H1 (cell line): ENCODE data around the gene KCTD4. TPM values are rescaled to one million over a fixed set of nuclear protein-coding genes. Genes with fewer than 3 reads are reported as not detected.

Source experiments
- CTCF ChIA-PET: fragments of 300-600 bp; sonication (Branson Sonifier 250); formaldehyde crosslinking; loops from one replicate; lab custom pipeline; 2021; ENCODE audit not compliant: partially characterized antibody; lab: Charles Lee
- POLR2A ChIA-PET: fragments of 300-600 bp; sonication (Branson Sonifier 250); formaldehyde crosslinking; loops from one replicate; lab custom pipeline; 2021; ENCODE audit warnings: inconsistent platforms; ENCODE audit not compliant: partially characterized antibody; lab: Charles Lee
- DNase-seq, 2 experiments: peaks; one replicate each; pipeline versions ENCODE4 v3.0.0 to v3.0.0-alpha.2; 2010 to 2022; ENCODE audit warnings: low spot score in 2 of 2, low read depth in 1 of 2, mixed read lengths in 1 of 2
- FAIRE-seq: peaks from 2 replicates; lab custom pipeline; 2011; peaks lifted over from hg19 to GRCh38; lab: Jason Lieb, UNC
- H2AFZ ChIP-seq: 2 replicates; pipeline ENCODE4 v1.8.1; 2012; ENCODE audit warnings: low read length, inconsistent platforms
- H2AK5ac ChIP-seq: 2 replicates; pipeline ENCODE4 v1.6.1; 2013; ENCODE audit warnings: low read depth, low read length
- H2BK120ac ChIP-seq: replicated peaks from 2 replicates; pipeline ENCODE3; 2013; ENCODE audit warnings: low read depth, low read length, inconsistent platforms
- H2BK12ac ChIP-seq: 2 replicates; pipeline ENCODE4 v1.6.1; 2013; ENCODE audit warnings: low read depth, low read length
- H2BK15ac ChIP-seq: 2 replicates; pipeline ENCODE4 v1.6.1; 2013; ENCODE audit warnings: low read length
- H2BK20ac ChIP-seq: 2 replicates; pipeline ENCODE4 v1.6.1; 2013; ENCODE audit warnings: low read length
- H2BK5ac ChIP-seq: 2 replicates; pipeline ENCODE4 v1.6.1; 2013; ENCODE audit warnings: low read depth, low read length
- H3K14ac ChIP-seq: 2 replicates; pipeline ENCODE4 v1.6.1; 2013; ENCODE audit warnings: inconsistent platforms; ENCODE audit not compliant: insufficient read length
- H3K18ac ChIP-seq: 2 replicates; pipeline ENCODE4 v1.6.1; 2013; ENCODE audit warnings: low read length; ENCODE audit errors: extremely low read depth
- H3K23ac ChIP-seq: 2 replicates; pipeline ENCODE4 v1.6.1; 2013; ENCODE audit warnings: inconsistent platforms; ENCODE audit not compliant: insufficient read length
- H3K23me2 ChIP-seq: 2 replicates; pipeline ENCODE4 v1.6.1; 2013; ENCODE audit warnings: low read depth, low read length
- H3K27ac ChIP-seq: 2 replicates; pipeline ENCODE4 v1.6.1; 2011; ENCODE audit warnings: low read depth, low read length, inconsistent platforms
- H3K27me3 ChIP-seq, 4 experiments: replicated peaks in 1 of 4; 1 replicate in 1 of 4; 2 replicates in 3 of 4; pipeline versions ENCODE4 v1.6.1 to v1.8.1; 2011 to 2013; ENCODE audit warnings: low read length in 3 of 4, mild to moderate bottlenecking in 3 of 4, inconsistent platforms in 2 of 4, mixed read lengths in 2 of 4, moderate library complexity in 1 of 4; ENCODE audit not compliant: control insufficient read depth in 3 of 4, insufficient read depth in 3 of 4; ENCODE audit errors: extremely low read depth in 1 of 4
- H3K36me3 ChIP-seq, 4 experiments: 2 replicates each; pipeline versions ENCODE4 v1.6.1 to v1.8.1; 2011 to 2013; ENCODE audit warnings: mild to moderate bottlenecking in 4 of 4, low read length in 3 of 4, moderate library complexity in 2 of 4, control low read depth in 1 of 4, inconsistent platforms in 1 of 4; ENCODE audit not compliant: insufficient read depth in 4 of 4, control insufficient read depth in 2 of 4
- H3K4ac ChIP-seq: replicated peaks from 2 replicates; pipeline ENCODE3; 2013; ENCODE audit warnings: low read length, low read depth, mixed read lengths, inconsistent platforms; ENCODE audit not compliant: insufficient read length
- H3K4me1 ChIP-seq, 4 experiments: replicated peaks in 1 of 4; 1 replicate in 1 of 4; 2 replicates in 3 of 4; pipeline versions ENCODE4 v1.6.1 to v1.8.1; 2011 to 2013; ENCODE audit warnings: low read length in 3 of 4, inconsistent platforms in 2 of 4, mixed read lengths in 1 of 4; ENCODE audit not compliant: insufficient read depth in 4 of 4, control insufficient read depth in 3 of 4
- H3K4me2 ChIP-seq, 2 experiments: 2 replicates each; pipeline versions ENCODE4 v1.6.1 to v1.8.1; 2011 to 2013; ENCODE audit warnings: low read depth in 2 of 2, low read length in 2 of 2, control low read depth in 1 of 2, inconsistent platforms in 1 of 2, mild to moderate bottlenecking in 1 of 2; ENCODE audit not compliant: insufficient read depth in 1 of 2
- H3K4me3 ChIP-seq, 4 experiments: fragments of 200-600, 300-600 bp in 1 of 4; sonication (generic), shearing (Covaris generic), sonication (Bioruptor Twin) in 1 of 4; 2 replicates each; pipeline versions ENCODE4 v1.5.1 to v1.8.1; 2011 to 2016; ENCODE audit warnings: low read length in 4 of 4, low read depth in 3 of 4, control low read depth in 2 of 4, inconsistent platforms in 2 of 4, mild to moderate bottlenecking in 2 of 4, mixed read lengths in 1 of 4, moderate library complexity in 1 of 4; ENCODE audit not compliant: insufficient read depth in 2 of 4; ENCODE audit errors: extremely low read depth in 1 of 4
- H3K56ac ChIP-seq: replicated peaks from 2 replicates; pipeline ENCODE3; 2013; ENCODE audit warnings: low read depth, mild to moderate bottlenecking, mixed read lengths, low read length, inconsistent platforms; ENCODE audit not compliant: insufficient read length
- H3K79me1 ChIP-seq: 2 replicates; pipeline ENCODE4 v1.6.1; 2013; ENCODE audit warnings: low read depth, low read length, control low read depth
- H3K79me2 ChIP-seq, 2 experiments: 2 replicates each; pipeline versions ENCODE4 v1.6.1 to v1.8.1; 2012 to 2013; ENCODE audit warnings: low read length in 2 of 2, mild to moderate bottlenecking in 2 of 2, inconsistent platforms in 1 of 2; ENCODE audit not compliant: insufficient read depth in 2 of 2, control insufficient read depth in 1 of 2
- H3K9ac ChIP-seq, 4 experiments: replicated peaks in 1 of 4; 1 replicate in 1 of 4; 2 replicates in 3 of 4; pipeline versions ENCODE4 v1.6.1 to v1.8.1; 2011 to 2013; ENCODE audit warnings: low read depth in 3 of 4, low read length in 3 of 4, control low read depth in 2 of 4, mild to moderate bottlenecking in 2 of 4, moderate library complexity in 2 of 4, inconsistent platforms in 1 of 4; ENCODE audit errors: extremely low read depth in 1 of 4
- H3K9me3 ChIP-seq, 2 experiments: 2 replicates each; pipeline versions ENCODE4 v1.6.1 to v1.8.1; 2012 to 2013; ENCODE audit warnings: mild to moderate bottlenecking in 2 of 2, moderate library complexity in 2 of 2, control low read depth in 1 of 2, inconsistent platforms in 1 of 2, low read depth in 1 of 2, low read length in 1 of 2, mixed read lengths in 1 of 2; ENCODE audit not compliant: insufficient read depth in 2 of 2
- H4K20me1 ChIP-seq, 2 experiments: replicated peaks in 1 of 2; 2 replicates each; pipeline versions ENCODE3 to v1.8.1; 2011 to 2013; ENCODE audit warnings: inconsistent platforms in 2 of 2, low read length in 2 of 2, mild to moderate bottlenecking in 1 of 2; ENCODE audit not compliant: insufficient read depth in 2 of 2, control insufficient read depth in 1 of 2
- H4K5ac ChIP-seq: 2 replicates; pipeline ENCODE4 v1.6.1; 2013; ENCODE audit warnings: low read length, low read depth, mixed read lengths, inconsistent platforms; ENCODE audit not compliant: insufficient read length
- H4K8ac ChIP-seq: 2 replicates; pipeline ENCODE4 v1.8.0; 2013; ENCODE audit warnings: mild to moderate bottlenecking, moderate library complexity, low read length, inconsistent platforms; ENCODE audit not compliant: insufficient read depth; ENCODE audit errors: extremely low read depth
- H4K91ac ChIP-seq: replicated peaks from 2 replicates; pipeline ENCODE3; 2013; ENCODE audit warnings: low read length, mixed read lengths, inconsistent platforms; ENCODE audit not compliant: insufficient read length
- POLR2AphosphoS5 ChIP-seq: IDR thresholded peaks from 2 replicates; pipeline ENCODE4 v1.6.1; 2011; ENCODE audit warnings: low read depth, low read length
- WGBS, 2 experiments: shearing (Covaris generic) in 1 of 2; methylation state at CpG; one replicate each; pipeline versions ENCODE4 v1.1.6 to v1.1.7; 2013 to 2015; ENCODE audit warnings: low lambda C conversion rate in 2 of 2, mixed read lengths in 2 of 2, inconsistent platforms in 1 of 2, low coverage in 1 of 2, missing lambda C conversion rate in 1 of 2; ENCODE audit not compliant: insufficient replicate concordance in 2 of 2, insufficient coverage in 1 of 2, insufficient read length in 1 of 2; ENCODE audit errors: extremely low coverage in 1 of 2, missing lambda C conversion rate in 1 of 2; 5-methylcytosine and 5-hydroxymethylcytosine counted together
- polyA plus RNA-seq, 7 experiments: library from polyadenylated mRNA; depleted of rRNA in 3 of 7; stranded (reverse) in 5 of 7; unstranded in 2 of 7; fragments of >200 nt in 5 of 7; fragments of 200-250 nt in 2 of 7; gene quantifications; 1 replicate in 5 of 7; 2 replicates in 1 of 7; 4 replicates in 1 of 7; pipeline versions ENCODE4 v1.2.1 to v1.2.3, GENCODE V29; 2011 to 2013; ENCODE audit warnings: missing spikeins in 2 of 7, mixed read lengths in 2 of 7
- total RNA-seq: library from RNA; stranded (reverse); fragmentation: NEBNext Ultra II Directional; extraction: Animal tissue kit (Norgen Biotek cat#: 25700); gene quantifications from 2 replicates; pipeline ENCODE4 v1.2.1, GENCODE V29; 2021

Gene KCTD4
- total and polyA plus RNA-seq, 2 of the 8 experiments (the other 6 are each of a cell fraction or from before 2014, with no cell fraction given), result not detected

GRCh38 chr13:45149964-45150363 lies 50.9 kb downstream of the KCTD4 start:
- Histone ChIP-seq H3K23me2 (no peaks in the 10 kb centered on the region), H4K91ac (no peak overlapping the region), H2BK20ac (no peak overlapping the region), H3K4me3 (no peak overlapping the region), H3K4me2 (no peak overlapping the region), H2BK5ac (no peak overlapping the region), H3K27ac (no peak overlapping the region), H3K27me3 (no peaks in the 10 kb centered on the region), H2AFZ (no peak overlapping the region), H2BK15ac (no peak overlapping the region), H3K79me1 (peaks cover 3% of the 10 kb centered on the region; the same call in 1 of the 2 replicates), H3K9ac (no peak overlapping the region), H4K20me1 (peaks cover 0 to 4% of the 10 kb centered on the region in 2 experiments), H2BK120ac (no peak overlapping the region), H3K36me3 (peaks cover 0 to 8% (median under 1%) of the 10 kb centered on the region in 4 experiments; a peak in 3 of 8 replicates), H4K8ac (no peak overlapping the region), H3K18ac (no peak overlapping the region), H2AK5ac (no peak overlapping the region), H2BK12ac (no peak overlapping the region), H3K56ac (no peak overlapping the region), H3K4ac (no peak overlapping the region), H3K23ac (no peak overlapping the region), H3K9me3 (no peaks in the 10 kb centered on the region), H3K14ac (no peak overlapping the region), H3K79me2 (peaks cover 0 to 39% of the 10 kb centered on the region in 2 experiments; a peak in 3 of 4 replicates), H3K4me1 (no peaks in the 10 kb centered on the region), H4K5ac (no peak overlapping the region)
- ChIA-PET POLR2A (no interaction called here), CTCF (interaction anchor here (0.6 kb wide), 1 partner anchor 38 kb away, joined by 3 read pairs; no protein-coding TSS in a partner anchor)
- FAIRE-seq (no peak), DNase-seq (no peak)
- WGBS, 2 experiments, result 82% methylated on average over 1 of the region's 1 CpG; no CpG with 5 or more reads in 1 of the 2 experiments
- no peak for TF ChIP-seq POLR2AphosphoS5
